ENCODE results near the gene LMF1. TPM values are rescaled to one million over a fixed set of nuclear protein-coding genes. Genes with fewer than 3 reads are reported as not detected.

LMF1 gene
- total and polyA plus RNA-seq, 9 of the 15 experiments (the other 6 are each of a cell fraction or from before 2014, with no cell fraction given) = 0.11 to 1.6 (median 0.55) TPM; not detected in 1

GRCh38 chr16:870856-871561 is 99.8 kb downstream of the LMF1 start:
- Histone ChIP-seq H3K9ac (ENCODE audit: insufficient read depth in 1 of 2, low read depth in 2 of 2, low read length in 2 of 2) (no peak overlapping the region), H3K79me2 (ENCODE audit: control insufficient read depth, insufficient read depth, low read length) (no peaks in the 10 kb centered on the region), H4K20me1 (replicated peaks; ENCODE audit: control insufficient read depth, insufficient read depth, low read length) (peaks cover 32% of the 10 kb centered on the region; the same call in 1 of the 2 replicates), H3K4me2 (ENCODE audit: insufficient read depth, low read length) (no peak overlapping the region), H3K9me3 (replicated peaks; ENCODE audit: control insufficient read depth, insufficient read depth, low read depth, low read length) (no peaks in the 10 kb centered on the region), H3K27me3 (ENCODE audit: control insufficient read depth in 2 of 2, insufficient read depth in 2 of 2, low read length in 2 of 2) (peaks cover 48 to 91% of the 10 kb centered on the region in 2 experiments; a peak in 4 of 5 replicates), H3K4me1 (replicated peaks in 1 of 2; ENCODE audit: control insufficient read depth in 2 of 2, insufficient read depth in 2 of 2, low read length in 2 of 2) (peaks cover 0 to 57% of the 10 kb centered on the region in 2 experiments; a peak in 3 of 5 replicates), H3K36me3 (ENCODE audit: control insufficient read depth, insufficient read depth, low read length) (no peaks in the 10 kb centered on the region), H3K27ac (ENCODE audit: extremely low read depth, low read depth, low read length) (no peak overlapping the region), H3K9me1 (ENCODE audit: control insufficient read depth, insufficient read depth, low read length) (peaks cover 3% of the 10 kb centered on the region), H3K4me3 (no peak overlapping the region), H2AFZ (ENCODE audit: low read depth, low read length) (no peak overlapping the region)
- BruUV-seq (replicated peaks) = no TSS peak
- DNase-seq (ENCODE audit: extremely low read depth in 1 of 4, low spot score in 3 of 4) (no peak), FAIRE-seq (no peak), ATAC-seq (no peak)
- POLR2A ChIA-PET = interaction anchor here (0.6 to 1.6 kb wide), 4 partner anchors 11 to 573 kb away, joined by 3 to 4 read pairs (median 4); no protein-coding TSS in a partner anchor
- intact Hi-C loops (cut with micrococcal nuclease) = no loop called here
- 4% methylated on average over 24 of the region's 31 CpGs for WGBS (ENCODE audit: insufficient coverage, low coverage, missing lambda C conversion rate)
- TF ChIP-seq MTA1 (IDR thresholded peaks at IDR 0.05; ENCODE audit: borderline replicate concordance) (no peak), U2AF2 (optimal IDR thresholded peaks at IDR 0.05; ENCODE audit: low read depth, low read length) (no peak), NELFE (IDR thresholded peaks at IDR 0.05; ENCODE audit: insufficient read depth, insufficient read length) (no peak), JUN (IDR thresholded peaks at IDR 0.05; ENCODE audit: borderline replicate concordance, low read depth, low read length) (no peak), JUN (CRISPR knock-in tag; IDR thresholded peaks at IDR 0.05; ENCODE audit: borderline replicate concordance) (no peak), ZEB2 (IDR thresholded peaks at IDR 0.05) (no peak), ZSCAN29 (IDR thresholded peaks at IDR 0.05) (no peak), ZBTB7A (IDR thresholded peaks at IDR 0.05; ENCODE audit: borderline replicate concordance, control insufficient read depth, low read depth, low read length) (no peak), CXXC5 (CRISPR knock-in tag; IDR thresholded peaks at IDR 0.05) (no peak), ATF4 (CRISPR knock-in tag; IDR thresholded peaks at IDR 0.05) (no peak), CBFA2T2 (conservative IDR thresholded peaks at IDR 0.05) (no peak), BMI1 (IDR thresholded peaks at IDR 0.05; ENCODE audit: low read length) (no peak), IRF2 (CRISPR knock-in tag; IDR thresholded peaks at IDR 0.05) (no peak), ZNF121 (CRISPR knock-in tag; conservative IDR thresholded peaks at IDR 0.05) (no peak), POLR2AphosphoS2 (IDR thresholded peaks at IDR 0.05; ENCODE audit: low read length) (no peak), NFATC3 (IDR thresholded peaks at IDR 0.05) (no peak), GTF2B (IDR thresholded peaks at IDR 0.05; ENCODE audit: extremely low read depth, insufficient read length) (no peak), RFX5 (IDR thresholded peaks at IDR 0.05; ENCODE audit: low read depth, low read length) (no peak)
- CTCF ChIA-PET (ENCODE audit: low intra/inter-chr PET ratio) = no interaction called here
- in situ Hi-C loops (cut with MboI) = no loop called here

Data from K562 (cell line).